Right kidney (tissue), 1 donor: ENCODE data around the gene BCO1.

Source experiments
- DNase-seq: peaks from one replicate; pipeline ENCODE4 v3.0.0-alpha.2; 2016

The BCO1 gene

GRCh38 chr16:81232740-81233367 is 5.6 kb upstream of the BCO1 start:
- no peak for DNase-seq

GRCh38 chr16:81237282-81237681 is 1.2 kb upstream of the BCO1 start:
- no peak for DNase-seq

GRCh38 chr16:81237942-81238295 is 570 bp upstream of the BCO1 start:
- DNase-seq = no peak

- DNase-seq = no peak
These were observed 1.1 kb downstream of the BCO1 start for GRCh38 chr16:81239367-81240121.

- no peak for DNase-seq
These were observed 3.2 kb downstream of the BCO1 start for GRCh38 chr16:81241706-81242105.

GRCh38 chr16:81242977-81243618 is 4.6 kb downstream of the BCO1 start:
- DNase-seq = no peak

GRCh38 chr16:81243942-81244341 is 5.5 kb downstream of the BCO1 start:
- DNase-seq = no peak

- no peak for DNase-seq
These were observed 13.4 kb downstream of the BCO1 start for GRCh38 chr16:81251871-81252270.

- no peak for DNase-seq
These were observed 14.7 kb downstream of the BCO1 start for GRCh38 chr16:81253141-81253540.

GRCh38 chr16:81254922-81255526 is 16.5 kb downstream of the BCO1 start:
- no peak for DNase-seq

GRCh38 chr16:81259916-81260315 is 21.4 kb downstream of the BCO1 start:
- DNase-seq = no peak

GRCh38 chr16:81261049-81261648 is 22.7 kb downstream of the BCO1 start:
- DNase-seq = no peak

GRCh38 chr16:81263470-81264220 is 25.2 kb downstream of the BCO1 start:
- DNase-seq = peak; percentile 33

- DNase-seq = no peak
These were observed 25.9 kb downstream of the BCO1 start for GRCh38 chr16:81264386-81264785.

- no peak for DNase-seq
These were observed 26.6 kb downstream of the BCO1 start for GRCh38 chr16:81265052-81265451.

- DNase-seq = no peak
These were observed 27.4 kb downstream of the BCO1 start for GRCh38 chr16:81265658-81266451.

- DNase-seq = no peak
These were observed 28.2 kb downstream of the BCO1 start for GRCh38 chr16:81266680-81267095.

- no peak for DNase-seq
These were observed 30.0 kb downstream of the BCO1 start for GRCh38 chr16:81268509-81268908.

- DNase-seq = no peak
These were observed 34.9 kb downstream of the BCO1 start for GRCh38 chr16:81273223-81273950.

- DNase-seq = no peak
These were observed 36.6 kb downstream of the BCO1 start for GRCh38 chr16:81275064-81275532.
